Mucosa of rectum (tissue), 2 donors: ENCODE results near the gene DDX20.

ENCODE experiments used
- H3K27ac ChIP-seq, 2 donors: one replicate each; pipeline ENCODE4 v1.7.0; 2013; ENCODE audit warnings: inconsistent platforms in 2 of 2, low read depth in 2 of 2, low read length in 2 of 2
- H3K27me3 ChIP-seq, 2 donors: one replicate each; pipeline ENCODE4 v1.7.0; 2013; ENCODE audit warnings: low read length in 2 of 2; ENCODE audit not compliant: control insufficient read depth in 2 of 2, insufficient read depth in 2 of 2
- H3K36me3 ChIP-seq, 2 donors: one replicate each; pipeline ENCODE4 v1.7.0; 2013; ENCODE audit warnings: low read length in 2 of 2; ENCODE audit not compliant: control insufficient read depth in 2 of 2, insufficient read depth in 2 of 2
- H3K4me1 ChIP-seq, 2 donors: one replicate each; pipeline ENCODE4 v1.7.0; 2013; ENCODE audit warnings: low read length in 2 of 2, mild to moderate bottlenecking in 1 of 2; ENCODE audit not compliant: control insufficient read depth in 2 of 2, insufficient read depth in 2 of 2
- H3K4me3 ChIP-seq, 2 donors: one replicate each; pipeline ENCODE4 v1.7.0; 2013; ENCODE audit warnings: low read length in 2 of 2
- H3K9ac ChIP-seq, 2 donors: one replicate each; pipeline ENCODE4 v1.7.0; 2013; ENCODE audit warnings: low read length in 2 of 2, low read depth in 1 of 2, mild to moderate bottlenecking in 1 of 2
- H3K9me3 ChIP-seq, 2 donors: one replicate each; pipeline ENCODE4 v1.7.0; 2013; ENCODE audit warnings: low read length in 2 of 2; ENCODE audit not compliant: control insufficient read depth in 2 of 2
- donor health status: healthy.
- donor health status: Normal muscosa, but diverticular disease.

DDX20 gene

DNA sequence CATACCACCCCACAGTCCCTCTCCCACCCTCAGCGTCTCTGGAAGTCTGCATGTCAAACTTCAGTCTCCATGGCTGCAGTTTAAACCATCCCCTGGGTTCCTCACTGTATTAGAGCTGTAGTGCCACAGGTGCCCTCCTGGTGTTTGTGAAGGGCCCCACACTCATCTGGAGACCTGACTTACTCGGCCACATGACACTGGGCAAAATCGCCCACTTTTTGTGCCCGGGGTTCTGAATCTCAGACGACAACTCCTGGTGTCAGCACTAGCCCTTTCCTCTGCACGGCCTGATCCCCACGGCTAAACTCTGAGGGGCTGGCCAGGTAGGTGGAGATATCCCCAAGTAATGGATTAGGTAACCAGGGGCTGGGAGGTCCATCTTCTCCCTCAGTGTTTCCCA is 23.0 kb upstream of the DDX20 start:
- Histone ChIP-seq H3K4me3 (no peak overlapping the region), H3K9ac (no peak overlapping the region), H3K27me3 (peaks cover 0 to 2% of the 10 kb centered on the region in 2 donors), H3K4me1 (peaks cover 8 to 11% of the 10 kb centered on the region in 2 donors), H3K36me3 (no peaks in the 10 kb centered on the region), H3K9me3 (no peaks in the 10 kb centered on the region), H3K27ac (peak overlapping the region in 1 of 2 donors; percentile 11)

DNA sequence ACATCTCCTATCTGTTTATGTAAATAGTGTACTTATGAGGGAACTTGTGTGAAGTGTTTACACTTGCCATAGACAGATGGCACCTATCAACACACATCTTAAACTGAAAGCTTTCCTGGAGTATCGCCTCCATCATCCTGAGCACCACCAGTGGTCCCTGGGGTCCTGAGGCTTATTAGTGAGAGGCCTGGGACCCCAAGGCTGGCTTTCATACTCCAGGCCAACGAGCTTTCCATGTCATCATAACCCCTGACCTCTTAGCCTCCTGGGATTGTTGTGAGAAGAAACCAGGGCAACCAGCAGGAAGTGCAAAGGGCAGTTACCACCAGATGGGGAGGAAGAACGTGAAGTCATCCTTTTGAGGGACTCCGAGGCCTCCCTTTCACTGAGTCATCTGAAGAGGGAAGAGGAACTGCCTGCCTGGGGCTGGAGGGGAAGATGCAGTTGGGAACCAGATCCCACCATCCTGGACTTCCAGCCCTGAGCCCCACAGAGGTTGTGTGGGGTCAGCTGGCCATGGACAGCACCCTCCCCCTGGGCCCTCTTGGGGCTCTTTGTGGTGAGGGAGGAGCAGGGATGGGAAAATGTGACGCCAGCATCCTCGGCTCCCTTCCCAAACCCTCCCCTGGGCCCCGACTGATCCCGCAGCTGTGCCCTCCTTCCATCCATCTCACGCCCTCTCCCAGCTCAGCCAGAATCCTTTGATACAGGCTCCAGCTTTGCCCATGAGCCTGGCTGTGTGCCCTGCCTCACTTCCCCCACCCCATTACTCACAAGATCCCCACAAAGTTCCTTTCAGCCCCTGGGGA is 22.3 kb upstream of the DDX20 start:
- Histone ChIP-seq H3K9me3 (no peaks in the 10 kb centered on the region), H3K36me3 (no peaks in the 10 kb centered on the region), H3K27me3 (peaks cover 0 to 4% of the 10 kb centered on the region in 2 donors), H3K4me3 (no peak overlapping the region), H3K4me1 (peaks cover 15 to 18% of the 10 kb centered on the region in 2 donors), H3K9ac (no peak overlapping the region), H3K27ac (peak overlapping the region; percentile 23 to 69)

DNA sequence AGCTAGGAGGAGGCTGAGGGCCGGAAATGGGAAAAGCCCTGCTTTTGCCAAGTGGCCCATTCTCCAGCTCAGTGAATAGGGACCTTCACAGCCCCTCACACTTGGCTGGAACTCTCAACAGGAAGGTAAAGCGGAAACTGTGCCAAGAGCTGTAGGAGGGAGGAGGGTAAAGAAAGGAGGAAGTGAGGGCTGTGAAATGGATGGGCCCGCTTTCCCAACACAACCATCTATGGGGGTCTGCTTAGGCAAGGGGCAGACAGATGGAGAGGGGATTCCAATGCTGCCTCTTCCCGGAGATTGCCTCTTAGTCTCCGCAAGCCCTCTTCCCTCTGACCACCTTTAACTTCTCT is 21.7 kb upstream of the DDX20 start:
- H3K9me3 ChIP-seq = no peaks in the 10 kb centered on the region
- peaks cover 0 to 4% of the 10 kb centered on the region in 2 donors for H3K27me3 ChIP-seq
- H3K9ac ChIP-seq = no peak overlapping the region
- H3K27ac ChIP-seq = peak overlapping the region; percentile 23 to 69
- H3K4me3 ChIP-seq = no peak overlapping the region
- H3K4me1 ChIP-seq = peaks cover 15 to 19% of the 10 kb centered on the region in 2 donors
- H3K36me3 ChIP-seq = no peaks in the 10 kb centered on the region

DNA sequence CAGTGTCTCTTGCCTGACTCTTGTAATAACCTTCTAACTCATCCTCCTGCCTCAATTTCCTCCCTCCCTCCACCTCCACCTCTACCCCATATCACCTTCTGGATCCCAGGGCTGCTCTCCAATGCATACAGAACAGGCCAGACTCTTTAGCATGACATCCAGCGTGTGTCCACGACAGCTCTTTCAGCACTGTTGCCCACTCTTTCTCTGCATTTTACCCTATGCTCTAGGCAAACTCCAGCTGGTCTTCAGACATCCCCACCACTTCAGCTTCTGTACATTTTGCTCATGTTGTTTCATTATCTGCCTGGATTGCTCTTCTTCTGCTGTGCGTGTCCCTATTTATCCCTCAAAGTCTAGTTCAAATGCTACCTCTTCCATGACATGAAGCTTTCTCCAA is 21.3 kb upstream of the DDX20 start:
- Histone ChIP-seq H3K27me3 (peaks cover 0 to 4% of the 10 kb centered on the region in 2 donors), H3K4me3 (no peak overlapping the region), H3K36me3 (no peaks in the 10 kb centered on the region), H3K9ac (no peak overlapping the region), H3K4me1 (peaks cover 15 to 19% of the 10 kb centered on the region in 2 donors), H3K9me3 (no peaks in the 10 kb centered on the region), H3K27ac (peak overlapping the region in 1 of 2 donors; percentile 69)

DNA sequence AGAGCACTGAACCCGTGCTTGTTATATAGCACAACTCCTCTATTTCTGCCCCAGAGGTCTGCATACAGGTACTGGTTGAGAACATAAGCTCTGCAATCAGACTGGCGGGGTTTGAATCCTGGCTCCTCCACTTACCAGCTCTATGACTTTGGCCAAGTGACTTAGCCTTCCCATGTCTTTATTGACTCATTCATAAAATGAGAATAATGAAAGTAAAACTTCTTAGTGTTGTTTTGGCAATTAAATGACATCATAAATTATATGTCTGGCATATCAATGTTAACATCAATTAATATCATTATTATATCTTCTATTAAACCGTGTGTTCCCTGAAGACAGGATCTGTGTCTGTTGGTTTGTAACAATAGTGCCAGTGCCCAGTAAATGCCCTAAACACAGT is 20.8 kb upstream of the DDX20 start:
- Histone ChIP-seq H3K4me3 (no peak overlapping the region), H3K9ac (no peak overlapping the region), H3K4me1 (peaks cover 17 to 22% of the 10 kb centered on the region in 2 donors), H3K36me3 (no peaks in the 10 kb centered on the region), H3K9me3 (no peaks in the 10 kb centered on the region), H3K27me3 (peaks cover 0 to 4% of the 10 kb centered on the region in 2 donors), H3K27ac (no peak overlapping the region)

DNA sequence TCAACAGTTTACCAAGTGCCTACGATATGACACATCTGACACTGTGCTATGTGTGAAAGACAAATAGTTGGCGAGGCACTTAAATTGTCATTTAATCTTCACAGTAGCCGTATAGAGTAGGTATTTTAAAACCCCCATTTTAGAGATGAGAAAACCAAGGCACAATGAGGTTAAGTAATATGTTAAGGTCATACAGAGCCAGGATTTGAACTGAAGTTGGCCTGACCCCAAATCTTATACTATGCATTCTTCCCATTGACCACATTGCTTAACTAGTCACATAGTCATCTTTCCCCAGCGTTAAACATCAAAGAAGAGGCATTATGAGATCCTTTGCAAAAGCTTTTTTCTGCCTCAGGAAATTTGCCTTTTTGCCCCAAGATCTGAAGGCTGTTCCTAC is 20.4 kb upstream of the DDX20 start:
- peaks cover 17 to 24% of the 10 kb centered on the region in 2 donors for H3K4me1 ChIP-seq
- no peak overlapping the region for H3K4me3 ChIP-seq
- H3K27ac ChIP-seq = no peak overlapping the region

DNA sequence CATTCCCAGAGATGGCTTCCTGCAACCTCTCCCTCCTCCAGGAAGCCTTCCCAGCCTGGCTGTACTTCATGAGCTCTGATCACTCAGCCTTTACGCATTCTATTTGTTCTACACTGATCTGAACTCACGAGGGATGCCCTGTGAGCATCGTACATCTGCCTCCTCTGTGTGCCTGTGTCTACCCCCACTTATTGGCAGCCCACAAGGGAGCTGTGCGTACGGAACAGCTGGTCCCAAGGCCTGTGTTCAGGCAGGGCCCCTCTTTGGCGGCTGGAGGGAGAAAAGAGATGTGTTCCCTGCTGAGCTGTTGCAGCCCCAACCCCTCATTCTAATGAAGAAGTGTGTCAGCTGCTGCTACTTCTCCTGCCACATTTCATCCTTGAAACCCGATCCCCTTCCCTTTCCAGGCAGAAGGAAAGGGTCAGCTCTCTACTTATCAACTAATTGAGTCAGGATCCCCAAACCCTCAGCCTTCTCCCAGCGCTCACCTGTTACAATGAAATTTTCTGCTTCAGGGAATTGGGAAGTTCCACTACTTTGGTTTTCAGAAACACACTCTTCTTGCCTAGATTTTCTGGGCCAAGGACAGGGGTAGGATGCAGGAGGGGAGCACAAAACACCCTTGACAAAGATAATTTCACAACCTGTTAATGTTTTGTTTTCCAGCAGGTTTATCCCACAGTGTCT is 19.7 kb upstream of the DDX20 start:
- H3K4me3 ChIP-seq = no peak overlapping the region
- H3K9ac ChIP-seq = no peak overlapping the region
- H3K9me3 ChIP-seq = no peaks in the 10 kb centered on the region
- peaks cover 17 to 24% of the 10 kb centered on the region in 2 donors for H3K4me1 ChIP-seq
- no peaks in the 10 kb centered on the region for H3K36me3 ChIP-seq
- peaks cover under 1 to 6% of the 10 kb centered on the region in 2 donors for H3K27me3 ChIP-seq
- no peak overlapping the region for H3K27ac ChIP-seq

More for the DNA sequence above, 20.4 kb upstream of the DDX20 start:
- H3K27me3 ChIP-seq = peaks cover 0 to 4% of the 10 kb centered on the region in 2 donors
- H3K36me3 ChIP-seq = no peaks in the 10 kb centered on the region
- H3K9ac ChIP-seq = no peak overlapping the region
- H3K9me3 ChIP-seq = no peaks in the 10 kb centered on the region

DNA sequence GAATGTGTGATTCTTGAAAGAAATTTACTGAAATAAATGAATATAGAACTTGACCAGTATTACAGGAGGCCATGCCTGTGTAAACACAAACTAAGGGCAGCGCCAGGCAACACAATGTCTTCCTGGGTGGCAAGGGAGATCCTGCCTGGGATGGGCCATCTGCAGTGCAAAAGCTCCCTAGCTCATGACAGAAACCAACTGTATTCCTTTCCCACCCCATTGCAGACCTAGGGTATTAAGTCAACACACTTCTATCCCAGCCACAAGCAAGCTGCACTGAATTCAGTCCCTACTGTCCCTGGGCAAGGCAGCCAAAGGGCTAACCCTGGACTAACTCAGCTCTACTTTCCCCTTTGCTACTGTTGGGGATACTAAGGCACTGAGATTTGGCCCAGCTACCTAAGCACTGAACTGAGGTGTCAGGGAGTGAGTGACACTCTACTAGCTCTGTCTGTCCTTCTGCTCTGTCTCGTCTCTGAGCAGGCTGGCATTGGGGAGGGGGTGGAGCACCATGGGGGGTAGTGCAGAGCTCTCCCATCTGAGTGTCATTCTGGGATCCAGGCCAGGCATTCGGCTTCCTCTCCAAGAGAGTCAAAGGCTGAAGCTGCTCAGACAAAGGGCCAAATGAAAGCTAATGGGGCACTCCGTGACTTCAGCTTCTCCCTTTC is 19.0 kb upstream of the DDX20 start:
- H3K9ac ChIP-seq = no peak overlapping the region
- H3K4me1 ChIP-seq = peaks cover 17 to 24% of the 10 kb centered on the region in 2 donors

DNA sequence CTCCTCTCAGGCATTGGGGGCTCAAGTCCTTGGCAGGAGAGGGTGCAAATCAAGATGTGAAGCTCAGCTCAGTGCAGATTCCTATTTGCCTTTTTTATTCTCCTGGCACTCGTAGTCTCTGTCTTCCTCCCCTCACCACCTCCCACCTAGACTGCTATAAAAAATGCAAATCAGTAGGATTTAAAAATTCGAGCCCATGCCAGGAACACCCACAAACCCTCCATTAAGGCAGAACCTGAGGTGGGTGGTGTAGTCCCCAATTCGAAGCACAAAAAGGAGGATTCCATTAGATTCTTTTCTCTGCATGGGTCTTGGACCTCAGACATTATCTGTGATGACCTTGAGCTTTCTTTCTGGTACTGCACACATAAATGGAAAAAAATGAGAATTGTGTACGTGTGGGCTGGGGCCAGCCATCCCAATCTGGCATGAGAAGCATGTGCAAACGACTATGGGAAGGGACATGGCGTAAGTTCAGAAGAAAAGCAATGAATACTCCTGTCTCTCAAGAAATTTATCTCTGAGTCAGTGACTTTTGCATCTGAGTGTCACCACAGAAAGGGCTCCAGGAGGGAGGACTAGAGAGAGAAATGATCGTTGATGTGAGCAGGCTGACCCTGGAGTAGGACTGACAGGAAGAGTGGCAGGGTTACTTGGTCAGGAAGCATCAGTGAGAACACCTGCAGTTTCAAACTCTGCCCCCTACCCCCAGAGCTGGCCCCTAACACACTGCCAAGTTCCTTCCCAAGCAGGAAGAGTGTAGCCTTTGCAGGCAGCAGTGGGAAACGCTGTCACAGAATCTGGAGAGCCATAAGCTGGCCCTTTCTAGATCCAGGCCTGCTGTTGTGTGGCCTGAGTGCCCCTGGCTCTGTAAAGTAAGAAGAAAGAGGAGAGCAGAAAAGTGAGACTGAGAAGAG is 18.2 kb upstream of the DDX20 start:
- H3K9ac ChIP-seq = peak overlapping the region in 1 of 2 donors; percentile 74

More for the DNA sequence above, 19.0 kb upstream of the DDX20 start:
- Histone ChIP-seq H3K9me3 (no peaks in the 10 kb centered on the region), H3K27me3 (peaks cover 5 to 12% of the 10 kb centered on the region in 2 donors), H3K4me3 (no peak overlapping the region), H3K36me3 (no peaks in the 10 kb centered on the region), H3K27ac (no peak overlapping the region)

More for the DNA sequence above, 18.2 kb upstream of the DDX20 start:
- Histone ChIP-seq H3K27me3 (peaks cover 8 to 12% of the 10 kb centered on the region in 2 donors), H3K4me3 (peak overlapping the region; percentile 68 to 78), H3K27ac (peak overlapping the region in 1 of 2 donors; percentile 86), H3K36me3 (no peaks in the 10 kb centered on the region), H3K9me3 (no peaks in the 10 kb centered on the region), H3K4me1 (peaks cover 17 to 24% of the 10 kb centered on the region in 2 donors)
